NCI-H774 (cell line): ENCODE results near the gene PFKP.

Experiments used
- DNase-seq: peaks from one replicate; lab custom pipeline; 2025; lab: John Stamatoyannopoulos, UW

The PFKP gene

GRCh38 chr10:3071405-3072198 is 4.3 kb downstream of the PFKP start:
- no peak for DNase-seq

- no peak for DNase-seq
Measured at GRCh38 chr10:3072641-3073360, 5.5 kb downstream of the PFKP start.

GRCh38 chr10:3074145-3074665 is 6.9 kb downstream of the PFKP start:
- DNase-seq = no peak

- no peak for DNase-seq
Measured at GRCh38 chr10:3074985-3075600, 7.7 kb downstream of the PFKP start.

- no peak for DNase-seq
Measured at GRCh38 chr10:3076138-3076537, 8.8 kb downstream of the PFKP start.

GRCh38 chr10:3077509-3077908 is 10.2 kb downstream of the PFKP start:
- DNase-seq = no peak

GRCh38 chr10:3077940-3078630 is 10.7 kb downstream of the PFKP start:
- DNase-seq = no peak

- DNase-seq = no peak
Measured at GRCh38 chr10:3081383-3081981, 14.1 kb downstream of the PFKP start.

- DNase-seq = no peak
Measured at GRCh38 chr10:3082290-3082689, 14.9 kb downstream of the PFKP start.

GRCh38 chr10:3085785-3086567 is 18.6 kb downstream of the PFKP start:
- DNase-seq = no peak

- no peak for DNase-seq
Measured at GRCh38 chr10:3090388-3090787, 23.0 kb downstream of the PFKP start.

GRCh38 chr10:3090914-3091787 is 23.8 kb downstream of the PFKP start:
- no peak for DNase-seq

- no peak for DNase-seq
Measured at GRCh38 chr10:3091921-3092320, 24.6 kb downstream of the PFKP start.

- no peak for DNase-seq
Measured at GRCh38 chr10:3093996-3094395, 26.6 kb downstream of the PFKP start.

GRCh38 chr10:3094609-3095036 is 27.3 kb downstream of the PFKP start:
- no peak for DNase-seq

- DNase-seq = no peak
Measured at GRCh38 chr10:3095373-3096139, 28.2 kb downstream of the PFKP start.

- DNase-seq = no peak
Measured at GRCh38 chr10:3096149-3096548, 28.8 kb downstream of the PFKP start.

- no peak for DNase-seq
Measured at GRCh38 chr10:3097160-3097559, 29.8 kb downstream of the PFKP start.

GRCh38 chr10:3098689-3099088 is 31.3 kb downstream of the PFKP start:
- DNase-seq = no peak
